ENCODE measurements around the gene FUT7.

Gene FUT7

GRCh38 chr9:137018761-137019559 lies 12.9 kb downstream of the FUT7 start:
- TF ChIP-seq CTCF (IDR thresholded peaks at IDR 0.05): no peak

- no peak for TF ChIP-seq CTCF (IDR thresholded peaks at IDR 0.05)
Observed at GRCh38 chr9:137017791-137018497, 13.9 kb downstream of the FUT7 start.

GRCh38 chr9:137017071-137017470 lies 14.8 kb downstream of the FUT7 start:
- no peak for TF ChIP-seq CTCF (IDR thresholded peaks at IDR 0.05)

- TF ChIP-seq CTCF (IDR thresholded peaks at IDR 0.05): no peak
Observed at GRCh38 chr9:137016436-137016835, 15.5 kb downstream of the FUT7 start.

GRCh38 chr9:137015976-137016375 lies 15.9 kb downstream of the FUT7 start:
- TF ChIP-seq CTCF (IDR thresholded peaks at IDR 0.05): no peak

GRCh38 chr9:137015540-137015930 lies 16.4 kb downstream of the FUT7 start:
- TF ChIP-seq CTCF (IDR thresholded peaks at IDR 0.05): no peak

- TF ChIP-seq CTCF (IDR thresholded peaks at IDR 0.05): no peak
Observed at GRCh38 chr9:137014776-137015539, 16.9 kb downstream of the FUT7 start.

Data from LNCAP (cell line).